ENCODE measurements around the gene GRAMD1C. TPM values are rescaled to one million over a fixed set of nuclear protein-coding genes. Genes with fewer than 3 reads are reported as not detected.

Gene GRAMD1C
- total RNA-seq, result 29.0 TPM

DNA sequence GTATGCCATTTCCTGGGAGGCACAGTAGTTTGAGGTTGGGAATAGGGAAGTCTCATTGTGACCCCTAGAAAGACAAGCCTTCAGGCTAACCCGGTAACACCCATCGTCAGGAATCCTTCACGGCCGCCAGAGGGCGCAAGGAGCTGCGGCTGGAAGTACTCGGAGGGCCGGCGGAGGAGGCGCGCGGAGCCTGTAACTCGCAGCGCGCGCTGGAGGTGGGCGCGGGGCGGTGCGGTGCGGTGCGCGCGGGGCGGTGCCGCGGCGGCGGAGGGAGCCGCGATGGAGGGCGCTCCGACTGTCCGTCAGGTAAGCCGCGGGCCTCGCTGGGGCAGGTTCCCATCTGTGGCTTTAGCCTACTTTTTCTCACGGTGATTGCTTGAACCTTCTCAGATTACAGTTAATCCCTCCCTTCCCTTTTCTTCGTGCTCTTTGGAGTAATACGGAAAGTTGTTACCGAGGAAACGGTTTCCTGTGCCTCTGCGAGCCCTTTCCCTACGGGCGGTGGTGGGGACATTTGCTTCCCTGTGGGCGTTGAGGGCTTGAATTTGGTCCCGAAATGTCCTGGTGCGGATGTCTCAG is at the start of gene GRAMD1C:
GRAMD1C (plus strand) TSS at position 158 of the 579 bp plus-strand sequence; CDS start at position 280, 122 bp downstream.

GRCh38 chr3:113947372-113948014 is 108.9 kb downstream of the GRAMD1C start, which contains the start of gene ZDHHC23:
Gene ZDHHC23 (plus strand): TSS chr3:113948013. CDS start chr3:113948803, 790 bp downstream.

Other genes with a start within 250 kb of the GRAMD1C start
- 19.6 TPM for gene USF3, start 142.1 kb upstream of the GRAMD1C start, total RNA-seq
- gene NAA50, start 92.5 kb upstream of the GRAMD1C start, total RNA-seq, result 143 TPM
- 87.5 TPM for gene ATP6V1A, start 91.8 kb upstream of the GRAMD1C start, total RNA-seq
- 10.6 TPM for gene ZDHHC23, start 109.2 kb downstream of the GRAMD1C start, total RNA-seq
- gene CCDC191, start 217.7 kb downstream of the GRAMD1C start, total RNA-seq, result 7.1 TPM
- 29.0 TPM for gene QTRT2, start 217.9 kb downstream of the GRAMD1C start, total RNA-seq